ENCODE measurements around the gene LCNL1.

Gene LCNL1

GRCh38 chr9:137034709-137035506 is 52.1 kb downstream of the LCNL1 start:
- Histone ChIP-seq H2BK12ac (ENCODE audit: low read length in 2 of 2) (no peak overlapping the region), H2BK5ac (ENCODE audit: low read depth, low read length, poor library complexity, severe bottlenecking) (no peak overlapping the region), H3K36me3 (ENCODE audit: control insufficient read depth in 1 of 2, insufficient read depth in 2 of 2, low read depth in 1 of 2, low read length in 2 of 2) (peaks cover 19 to 26% of the 10 kb centered on the region in 2 experiments), H4K91ac (ENCODE audit: low read length) (no peak overlapping the region), H3K14ac (ENCODE audit: low read length in 2 of 2) (no peak overlapping the region), H3K4me3 (ENCODE audit: insufficient read depth in 1 of 2, low read depth in 1 of 2, low read length in 2 of 2) (no peak overlapping the region), H4K8ac (ENCODE audit: low read length) (no peak overlapping the region), H3K79me1 (replicated peaks; ENCODE audit: low read length, poor library complexity, severe bottlenecking) (no peaks in the 10 kb centered on the region), H3K4me2 (ENCODE audit: low read length, poor library complexity, severe bottlenecking) (no peak overlapping the region), H3K4ac (ENCODE audit: low read depth in 1 of 2, low read length in 2 of 2) (no peak overlapping the region), H3K27me3 (ENCODE audit: control insufficient read depth in 1 of 2, insufficient read depth in 1 of 2, low read length in 2 of 2) (peaks cover 0 to 11% of the 10 kb centered on the region in 2 experiments), H3K18ac (ENCODE audit: low read depth in 1 of 2, low read length in 2 of 2) (no peak overlapping the region), H2AK5ac (ENCODE audit: low read length, severe bottlenecking) (no peak overlapping the region), H2BK15ac (ENCODE audit: low read depth, poor library complexity, severe bottlenecking) (peak overlapping the region; percentile 34), H3K9me3 (ENCODE audit: control insufficient read depth, low read length) (no peaks in the 10 kb centered on the region), H3K9ac (ENCODE audit: low read length) (no peak overlapping the region), H3K23ac (ENCODE audit: low read length in 2 of 2) (no peak overlapping the region), H2AFZ (ENCODE audit: low read depth, low read length) (no peak overlapping the region), H3K4me1 (ENCODE audit: control insufficient read depth, insufficient read depth, low read depth, low read length) (peaks cover 3% of the 10 kb centered on the region), H3K27ac (ENCODE audit: low read length, poor library complexity, severe bottlenecking) (no peak overlapping the region), H2BK120ac (ENCODE audit: low read depth, low read length) (no peak overlapping the region)
- WGBS, result 35% methylated on average over 18 of the region's 24 CpGs
- DNase-seq, result peak; percentile 77
